Fibroblast of villous mesenchyme (primary cell): ENCODE measurements around the gene ELOVL2. TPM values are rescaled to one million over a fixed set of nuclear protein-coding genes. Genes with fewer than 3 reads are reported as not detected.

Source experiments
- DNase-seq: peaks from one replicate; pipeline ENCODE4 v3.0.0-alpha.2; 2010; ENCODE audit warnings: low read depth
- H3K4me3 ChIP-seq: 2 replicates; pipeline ENCODE4 v1.5.1; 2011; ENCODE audit warnings: low read depth, mild to moderate bottlenecking, low read length
- total RNA-seq: library from RNA; depleted of rRNA; stranded (reverse); fragments of >200 nt; gene quantifications from 2 replicates; pipeline ENCODE4 v1.2.3, GENCODE V29; 2012
- TF ChIP-seq, protein P1 (sequence below): IDR thresholded peaks from 2 replicates; pipeline ENCODE4 v1.5.1; 2012; ENCODE audit warnings: low read depth, mild to moderate bottlenecking, low read length; ENCODE audit not compliant: insufficient read depth

Gene ELOVL2
- total RNA-seq, 1 donor, result 2.6 TPM

GRCh38 chr6:10949579-10950490 is 94.3 kb downstream of the ELOVL2 start:
- TF ChIP-seq, protein P1, sequence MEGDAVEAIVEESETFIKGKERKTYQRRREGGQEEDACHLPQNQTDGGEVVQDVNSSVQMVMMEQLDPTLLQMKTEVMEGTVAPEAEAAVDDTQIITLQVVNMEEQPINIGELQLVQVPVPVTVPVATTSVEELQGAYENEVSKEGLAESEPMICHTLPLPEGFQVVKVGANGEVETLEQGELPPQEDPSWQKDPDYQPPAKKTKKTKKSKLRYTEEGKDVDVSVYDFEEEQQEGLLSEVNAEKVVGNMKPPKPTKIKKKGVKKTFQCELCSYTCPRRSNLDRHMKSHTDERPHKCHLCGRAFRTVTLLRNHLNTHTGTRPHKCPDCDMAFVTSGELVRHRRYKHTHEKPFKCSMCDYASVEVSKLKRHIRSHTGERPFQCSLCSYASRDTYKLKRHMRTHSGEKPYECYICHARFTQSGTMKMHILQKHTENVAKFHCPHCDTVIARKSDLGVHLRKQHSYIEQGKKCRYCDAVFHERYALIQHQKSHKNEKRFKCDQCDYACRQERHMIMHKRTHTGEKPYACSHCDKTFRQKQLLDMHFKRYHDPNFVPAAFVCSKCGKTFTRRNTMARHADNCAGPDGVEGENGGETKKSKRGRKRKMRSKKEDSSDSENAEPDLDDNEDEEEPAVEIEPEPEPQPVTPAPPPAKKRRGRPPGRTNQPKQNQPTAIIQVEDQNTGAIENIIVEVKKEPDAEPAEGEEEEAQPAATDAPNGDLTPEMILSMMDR, result no peak
- H3K4me3 ChIP-seq, result no peak overlapping the region
- DNase-seq, result no peak

- TF ChIP-seq, protein P1, result no peak
- no peak overlapping the region for H3K4me3 ChIP-seq
- DNase-seq, result no peak
Measured at GRCh38 chr6:10947966-10948365, 96.1 kb downstream of the ELOVL2 start.

GRCh38 chr6:10945845-10946244 is 98.3 kb downstream of the ELOVL2 start:
- no peak for DNase-seq

DNA sequence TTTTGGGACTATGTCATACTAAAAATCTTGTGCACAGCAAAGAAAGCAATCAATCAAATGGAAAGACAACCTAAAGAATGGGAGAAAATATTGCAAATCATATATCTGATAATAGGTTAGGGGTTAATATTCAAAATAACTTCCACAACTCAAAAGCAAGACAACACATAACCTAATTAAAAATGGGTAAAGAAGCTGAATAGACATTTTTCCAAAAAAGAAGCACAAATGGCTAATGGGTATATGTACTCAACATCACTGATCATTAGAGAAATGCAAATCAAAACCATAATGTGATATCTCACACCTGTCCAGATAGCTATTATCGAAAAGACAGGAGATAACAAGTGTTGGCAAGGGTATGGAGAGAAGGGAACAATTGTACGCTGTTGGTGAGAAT is 104.3 kb downstream of the ELOVL2 start:
- H3K4me3 ChIP-seq, result no peak overlapping the region
- DNase-seq, result no peak
- TF ChIP-seq, protein P1, result no peak

More at GRCh38 chr6:10945845-10946244, 98.3 kb downstream of the ELOVL2 start:
- no peak overlapping the region for H3K4me3 ChIP-seq
- TF ChIP-seq, protein P1, result no peak

DNA sequence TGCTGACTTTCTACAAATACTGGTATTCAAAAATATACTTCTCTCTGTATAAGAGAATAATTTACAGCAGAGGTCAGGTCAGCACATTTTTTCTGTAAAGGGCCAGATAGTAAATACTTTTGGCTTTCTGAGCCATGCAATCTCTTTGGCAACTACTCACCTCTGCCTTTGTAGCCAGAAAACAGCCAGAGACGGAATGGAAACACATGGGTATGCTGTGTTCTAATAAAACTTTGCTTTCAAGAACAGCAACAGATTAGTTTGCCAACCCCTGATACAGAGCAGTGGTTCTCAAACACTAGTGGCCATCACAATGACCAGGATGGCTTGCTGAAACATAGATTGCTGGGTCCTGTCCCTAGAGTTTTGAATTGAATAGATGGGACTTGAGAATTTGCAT is 111.0 kb downstream of the ELOVL2 start:
- TF ChIP-seq, protein P1, result no peak
- no peak overlapping the region for H3K4me3 ChIP-seq
- DNase-seq, result no peak

Other genes with a start within 250 kb of the ELOVL2 start
- gene MAK, start 205.8 kb downstream of the ELOVL2 start, total RNA-seq, result not detected in 2 replicates
- not detected in 2 replicates for gene GCM2, start 162.3 kb downstream of the ELOVL2 start, total RNA-seq
- 0.64 TPM in 1 of 2 replicates, not detected in the other for gene SYCP2L, start 157.3 kb downstream of the ELOVL2 start, total RNA-seq
- gene SMIM13, start 49.5 kb upstream of the ELOVL2 start, total RNA-seq, result 10.3 and 15.5 TPM in 2 replicates
- gene ERVFRD-1, start 67.4 kb upstream of the ELOVL2 start, total RNA-seq, result not detected in 2 replicates
- gene NEDD9, start 188.4 kb upstream of the ELOVL2 start, total RNA-seq, result 27.1 and 29.8 TPM in 2 replicates